ENCODE measurements around the gene ANKRD12. TPM values are rescaled to one million over a fixed set of nuclear protein-coding genes. Genes with fewer than 3 reads are reported as not detected.
"Not testable (repeated sequence)": the region's sequence is repeated elsewhere in the genome, so short reads cannot be mapped to it uniquely, and the experiment has no call there.

Gene ANKRD12
- total and polyA plus RNA-seq, 4 donors, result 10.2 to 108 (median 50.0) TPM

GRCh38 chr18:9153256-9153655 is 16.7 kb downstream of the ANKRD12 start:
- 4 to 18% methylated on average over 1 of the region's 1 CpG for WGBS, 2 donors
- no peak for DNase-seq
- Histone ChIP-seq H3K27ac (ENCODE audit: low read depth in 1 of 2, low read length in 1 of 2) (no peak overlapping the region), H3K9me3 (ENCODE audit: control insufficient read depth in 4 of 4, insufficient read depth in 3 of 4, low read length in 3 of 4) (no peaks in the 10 kb centered on the region), H3K27me3 (ENCODE audit: control insufficient read depth in 3 of 3, insufficient read depth in 3 of 3, low read length in 2 of 3) (no peaks in the 10 kb centered on the region), H3K4me3 (no peak overlapping the region), H3K9ac (ENCODE audit: insufficient read depth in 1 of 2, low read length in 2 of 2) (peak overlapping the region in 1 of 2 donors; percentile 16), H3K36me3 (ENCODE audit: control insufficient read depth in 4 of 4, insufficient read depth in 4 of 4, low read length in 4 of 4) (no peaks in the 10 kb centered on the region), H3K4me1 (ENCODE audit: control insufficient read depth in 5 of 5, insufficient read depth in 5 of 5, low read length in 5 of 5) (peaks cover 0 to 9% (median 0%) of the 10 kb centered on the region in 5 donors)
- no peak for ATAC-seq (ENCODE audit: insufficient read depth, low FRiP score)
- TF ChIP-seq CTCF (IDR thresholded peaks at IDR 0.05; ENCODE audit: control extremely low read depth, extremely low read depth), result no peak

- DNase-seq (no peak), ATAC-seq (ENCODE audit: insufficient read depth, low FRiP score) (no peak)
- no peak for TF ChIP-seq CTCF (IDR thresholded peaks at IDR 0.05; ENCODE audit: control extremely low read depth, extremely low read depth)
- Histone ChIP-seq H3K27ac (ENCODE audit: low read depth in 1 of 2, low read length in 1 of 2) (no peak overlapping the region), H3K9ac (ENCODE audit: insufficient read depth in 1 of 2, low read length in 2 of 2) (no peak overlapping the region), H3K4me1 (ENCODE audit: control insufficient read depth in 5 of 5, insufficient read depth in 5 of 5, low read length in 5 of 5) (peaks cover 0 to 9% (median 0%) of the 10 kb centered on the region in 5 donors), H3K27me3 (ENCODE audit: control insufficient read depth in 3 of 3, insufficient read depth in 3 of 3, low read length in 2 of 3) (no peaks in the 10 kb centered on the region), H3K9me3 (ENCODE audit: control insufficient read depth in 4 of 4, insufficient read depth in 3 of 4, low read length in 3 of 4) (no peaks in the 10 kb centered on the region), H3K4me3 (no peak overlapping the region), H3K36me3 (ENCODE audit: control insufficient read depth in 4 of 4, insufficient read depth in 4 of 4, low read length in 4 of 4) (no peaks in the 10 kb centered on the region)
- WGBS, 2 donors, result 95 to 98% methylated on average over 4 of the region's 4 CpGs
Measured at GRCh38 chr18:9156604-9157249, 20.1 kb downstream of the ANKRD12 start.

- no peak for TF ChIP-seq CTCF (IDR thresholded peaks at IDR 0.05; ENCODE audit: control extremely low read depth, extremely low read depth)
- H3K4me1 ChIP-seq (ENCODE audit: control insufficient read depth in 5 of 5, insufficient read depth in 5 of 5, low read length in 5 of 5), result peaks cover 0 to 7% (median 0%) of the 10 kb centered on the region in 5 donors
- H3K9ac ChIP-seq (ENCODE audit: insufficient read depth in 1 of 2, low read length in 2 of 2), result no peak overlapping the region
- no peaks in the 10 kb centered on the region for H3K9me3 ChIP-seq (ENCODE audit: control insufficient read depth in 4 of 4, insufficient read depth in 3 of 4, low read length in 3 of 4)
- no peak overlapping the region for H3K4me3 ChIP-seq
- H3K27me3 ChIP-seq (ENCODE audit: control insufficient read depth in 3 of 3, insufficient read depth in 3 of 3, low read length in 2 of 3), result no peaks in the 10 kb centered on the region
- DNase-seq (no peak), ATAC-seq (ENCODE audit: insufficient read depth, low FRiP score) (no peak)
- 49 to 58% methylated on average over 2 of the region's 2 CpGs for WGBS, 2 donors
- no peak overlapping the region for H3K27ac ChIP-seq (ENCODE audit: low read depth in 1 of 2, low read length in 1 of 2)
- no peaks in the 10 kb centered on the region for H3K36me3 ChIP-seq (ENCODE audit: control insufficient read depth in 4 of 4, insufficient read depth in 4 of 4, low read length in 4 of 4)
Measured at GRCh38 chr18:9157806-9158205, 21.2 kb downstream of the ANKRD12 start.

GRCh38 chr18:9160014-9160413 is 23.4 kb downstream of the ANKRD12 start:
- TF ChIP-seq CTCF (IDR thresholded peaks at IDR 0.05; ENCODE audit: control extremely low read depth, extremely low read depth), result no peak
- DNase-seq, result no peak
- H3K27ac ChIP-seq (ENCODE audit: low read depth in 1 of 2, low read length in 1 of 2), result no peak overlapping the region
- no peak for ATAC-seq (ENCODE audit: insufficient read depth, low FRiP score)
- no peaks in the 10 kb centered on the region for H3K36me3 ChIP-seq (ENCODE audit: control insufficient read depth in 4 of 4, insufficient read depth in 4 of 4, low read length in 4 of 4)
- no peaks in the 10 kb centered on the region for H3K27me3 ChIP-seq (ENCODE audit: control insufficient read depth in 3 of 3, insufficient read depth in 3 of 3, low read length in 2 of 3)
- peaks cover 0 to 4% (median 0%) of the 10 kb centered on the region in 5 donors for H3K4me1 ChIP-seq (ENCODE audit: control insufficient read depth in 5 of 5, insufficient read depth in 5 of 5, low read length in 5 of 5)
- 93 to 94% methylated on average over 4 of the region's 4 CpGs for WGBS, 2 donors
- peaks cover 0 to 12% (median 0%) of the 10 kb centered on the region in 4 donors for H3K9me3 ChIP-seq (ENCODE audit: control insufficient read depth in 4 of 4, insufficient read depth in 3 of 4, low read length in 3 of 4)
- H3K9ac ChIP-seq (ENCODE audit: insufficient read depth in 1 of 2, low read length in 2 of 2), result no peak overlapping the region
- H3K4me3 ChIP-seq, result no peak overlapping the region

GRCh38 chr18:9162663-9163062 is 26.1 kb downstream of the ANKRD12 start:
- DNase-seq; H3K9ac ChIP-seq (ENCODE audit: insufficient read depth in 1 of 2, low read length in 2 of 2); H3K36me3 ChIP-seq (ENCODE audit: control insufficient read depth in 4 of 4, insufficient read depth in 4 of 4, low read length in 4 of 4); ATAC-seq (ENCODE audit: insufficient read depth, low FRiP score); H3K27ac ChIP-seq (ENCODE audit: low read depth in 1 of 2, low read length in 1 of 2); H3K4me3 ChIP-seq; H3K4me1 ChIP-seq (ENCODE audit: control insufficient read depth in 5 of 5, insufficient read depth in 5 of 5, low read length in 5 of 5); H3K27me3 ChIP-seq (ENCODE audit: control insufficient read depth in 3 of 3, insufficient read depth in 3 of 3, low read length in 2 of 3): not testable (repeated sequence)
- peaks cover 0 to 12% (median 0%) of the 10 kb centered on the region in 4 donors for H3K9me3 ChIP-seq (ENCODE audit: control insufficient read depth in 4 of 4, insufficient read depth in 3 of 4, low read length in 3 of 4)
- WGBS, 2 donors, result 97 to 98% methylated on average over 4 of the region's 4 CpGs
